Stimulated activated CD8-positive, alpha-beta memory T cell treated with anti-CD3 and anti-CD28 coated beads, Interleukin-7, amount 100 ng/mL, for 48 hours (primary cell): ENCODE results near the gene RASSF10.
"Not testable (repeated sequence)": the region's sequence is repeated elsewhere in the genome, so short reads cannot be mapped to it uniquely, and the experiment has no call there.

Experiments used
- DNase-seq, 2 donors: peaks; one replicate each; pipeline ENCODE4 v3.0.0-alpha.2; 2020; ENCODE audit warnings: low read depth in 1 of 2; ENCODE audit errors: extremely low read depth in 1 of 2

The RASSF10 gene

GRCh38 chr11:13019313-13019712 lies 10.2 kb downstream of the RASSF10 start:
- DNase-seq = no peak

- no peak for DNase-seq
Measured at GRCh38 chr11:13023423-13023822, 14.3 kb downstream of the RASSF10 start.

- DNase-seq = no peak
Measured at GRCh38 chr11:13026722-13027121, 17.6 kb downstream of the RASSF10 start.

- no peak for DNase-seq
Measured at GRCh38 chr11:13028322-13028721, 19.2 kb downstream of the RASSF10 start.

GRCh38 chr11:13029872-13030271 lies 20.8 kb downstream of the RASSF10 start:
- no peak for DNase-seq

GRCh38 chr11:13030857-13031256 lies 21.7 kb downstream of the RASSF10 start:
- no peak for DNase-seq

GRCh38 chr11:13031349-13031748 lies 22.2 kb downstream of the RASSF10 start:
- DNase-seq = no peak

- no peak for DNase-seq
Measured at GRCh38 chr11:13033760-13034533, 24.8 kb downstream of the RASSF10 start.

- no peak for DNase-seq
Measured at GRCh38 chr11:13035711-13036110, 26.6 kb downstream of the RASSF10 start.

GRCh38 chr11:13036235-13036634 lies 27.1 kb downstream of the RASSF10 start:
- DNase-seq = no peak

- DNase-seq = no peak
Measured at GRCh38 chr11:13038366-13038765, 29.2 kb downstream of the RASSF10 start.

GRCh38 chr11:13039126-13039525 lies 30.0 kb downstream of the RASSF10 start:
- DNase-seq = no peak

- DNase-seq = no peak
Measured at GRCh38 chr11:13040969-13041561, 31.9 kb downstream of the RASSF10 start.

- DNase-seq = no peak
Measured at GRCh38 chr11:13042873-13043342, 33.8 kb downstream of the RASSF10 start.

- DNase-seq = no peak
Measured at GRCh38 chr11:13043912-13044628, 35.0 kb downstream of the RASSF10 start.

GRCh38 chr11:13045089-13045488 lies 36.0 kb downstream of the RASSF10 start:
- DNase-seq = not testable (repeated sequence)

GRCh38 chr11:13045734-13046133 lies 36.6 kb downstream of the RASSF10 start:
- no peak for DNase-seq

- no peak for DNase-seq
Measured at GRCh38 chr11:13046637-13047570, 37.8 kb downstream of the RASSF10 start.

GRCh38 chr11:13047884-13048283 lies 38.8 kb downstream of the RASSF10 start:
- DNase-seq = no peak

GRCh38 chr11:13051257-13051656 lies 42.1 kb downstream of the RASSF10 start:
- DNase-seq = no peak

GRCh38 chr11:13052130-13052571 lies 43.0 kb downstream of the RASSF10 start:
- no peak for DNase-seq
